ENCODE data around the gene ABTB2.

The ABTB2 gene

GRCh38 chr11:34360046-34360445 lies 2.2 kb upstream of the ABTB2 start:
- Histone ChIP-seq H3K4me1 (ENCODE audit: insufficient read depth, low read length) (0 out of 2 replicates have a peak, but pooled peaks cover 12% of the 10 kb centered on the region), H3K4me3 (ENCODE audit: low read length) (no peak overlapping the region), H3K9ac (ENCODE audit: low read depth, low read length) (no peak overlapping the region), H3K36me3 (ENCODE audit: insufficient read depth, low read length) (no peaks in the 10 kb centered on the region), H3K27me3 (ENCODE audit: insufficient read depth, low read length) (peaks cover 45% of the 10 kb centered on the region), H3K27ac (ENCODE audit: low read depth, low read length) (no peak overlapping the region), H3K9me3 (ENCODE audit: insufficient read depth, low read depth, low read length) (no peaks in the 10 kb centered on the region)
- WGBS, result 80% methylated on average over 1 of the region's 1 CpG

- peaks cover 50% of the 10 kb centered on the region for H3K27me3 ChIP-seq (ENCODE audit: insufficient read depth, low read length)
- 0 out of 2 replicates have a peak, but pooled peaks cover 12% of the 10 kb centered on the region for H3K4me1 ChIP-seq (ENCODE audit: insufficient read depth, low read length)
- H3K9ac ChIP-seq (ENCODE audit: low read depth, low read length), result no peak overlapping the region
- no peak overlapping the region for H3K27ac ChIP-seq (ENCODE audit: low read depth, low read length)
- H3K9me3 ChIP-seq (ENCODE audit: insufficient read depth, low read depth, low read length), result no peaks in the 10 kb centered on the region
- no CpG with 5 or more reads among the region's 4 CpGs for WGBS
- peak overlapping the region; percentile 72 for H3K4me3 ChIP-seq (ENCODE audit: low read length)
- no peaks in the 10 kb centered on the region for H3K36me3 ChIP-seq (ENCODE audit: insufficient read depth, low read length)
These were observed 1.7 kb upstream of the ABTB2 start for GRCh38 chr11:34359548-34359891.

GRCh38 chr11:34358728-34359547 lies 1.1 kb upstream of the ABTB2 start:
- Histone ChIP-seq H3K36me3 (ENCODE audit: insufficient read depth, low read length) (no peaks in the 10 kb centered on the region), H3K9me3 (ENCODE audit: insufficient read depth, low read depth, low read length) (no peaks in the 10 kb centered on the region), H3K9ac (ENCODE audit: low read depth, low read length) (peak overlapping the region; percentile 72), H3K4me1 (ENCODE audit: insufficient read depth, low read length) (0 out of 2 replicates have a peak, but pooled peaks cover 9% of the 10 kb centered on the region), H3K27me3 (ENCODE audit: insufficient read depth, low read length) (peaks cover 54% of the 10 kb centered on the region), H3K4me3 (ENCODE audit: low read length) (peak overlapping the region; percentile 72), H3K27ac (ENCODE audit: low read depth, low read length) (peak overlapping the region; percentile 83; the same call in 1 of the 2 replicates)
- WGBS, result under 1% methylated on average over 39 of the region's 39 CpGs

- Histone ChIP-seq H3K36me3 (ENCODE audit: insufficient read depth, low read length) (no peaks in the 10 kb centered on the region), H3K27me3 (ENCODE audit: insufficient read depth, low read length) (peaks cover 57% of the 10 kb centered on the region), H3K27ac (ENCODE audit: low read depth, low read length) (peak overlapping the region; percentile 83), H3K9me3 (ENCODE audit: insufficient read depth, low read depth, low read length) (no peaks in the 10 kb centered on the region), H3K9ac (ENCODE audit: low read depth, low read length) (peak overlapping the region; percentile 72), H3K4me1 (ENCODE audit: insufficient read depth, low read length) (0 out of 2 replicates have a peak, but pooled peaks cover 7% of the 10 kb centered on the region), H3K4me3 (ENCODE audit: low read length) (peak overlapping the region; percentile 72)
- under 1% methylated on average over 24 of the region's 25 CpGs for WGBS
These were observed 483 bp upstream of the ABTB2 start for GRCh38 chr11:34358258-34358727.

- WGBS, result under 1% methylated on average over 83 of the region's 83 CpGs
- Histone ChIP-seq H3K27ac (ENCODE audit: low read depth, low read length) (no peak overlapping the region), H3K36me3 (ENCODE audit: insufficient read depth, low read length) (no peaks in the 10 kb centered on the region), H3K9ac (ENCODE audit: low read depth, low read length) (peak overlapping the region; percentile 55), H3K27me3 (ENCODE audit: insufficient read depth, low read length) (peaks cover 57% of the 10 kb centered on the region), H3K9me3 (ENCODE audit: insufficient read depth, low read depth, low read length) (no peaks in the 10 kb centered on the region), H3K4me3 (ENCODE audit: low read length) (peak overlapping the region; percentile 64), H3K4me1 (ENCODE audit: insufficient read depth, low read length) (0 out of 2 replicates have a peak, but pooled peaks cover 7% of the 10 kb centered on the region)
These were observed 703 bp downstream of the ABTB2 start for GRCh38 chr11:34356913-34357700.

GRCh38 chr11:34356576-34356912 lies 1.3 kb downstream of the ABTB2 start:
- Histone ChIP-seq H3K9ac (ENCODE audit: low read depth, low read length) (no peak overlapping the region), H3K9me3 (ENCODE audit: insufficient read depth, low read depth, low read length) (no peaks in the 10 kb centered on the region), H3K4me1 (ENCODE audit: insufficient read depth, low read length) (0 out of 2 replicates have a peak, but pooled peaks cover 7% of the 10 kb centered on the region), H3K4me3 (ENCODE audit: low read length) (peak overlapping the region; percentile 64), H3K36me3 (ENCODE audit: insufficient read depth, low read length) (no peaks in the 10 kb centered on the region), H3K27me3 (ENCODE audit: insufficient read depth, low read length) (peaks cover 57% of the 10 kb centered on the region), H3K27ac (ENCODE audit: low read depth, low read length) (no peak overlapping the region)
- 2% methylated on average over 19 of the region's 19 CpGs for WGBS

- H3K4me3 ChIP-seq (ENCODE audit: low read length), result peak overlapping the region; percentile 64
- WGBS, result 26% methylated on average over 7 of the region's 7 CpGs
These were observed 1.7 kb downstream of the ABTB2 start for GRCh38 chr11:34356130-34356529.

GRCh38 chr11:34355726-34356125 lies 2.1 kb downstream of the ABTB2 start:
- H3K27me3 ChIP-seq (ENCODE audit: insufficient read depth, low read length), result peaks cover 55% of the 10 kb centered on the region
- H3K27ac ChIP-seq (ENCODE audit: low read depth, low read length), result no peak overlapping the region
- H3K4me3 ChIP-seq (ENCODE audit: low read length), result peak overlapping the region; percentile 64
- H3K4me1 ChIP-seq (ENCODE audit: insufficient read depth, low read length), result 0 out of 2 replicates have a peak, but pooled peaks cover 7% of the 10 kb centered on the region
- H3K9me3 ChIP-seq (ENCODE audit: insufficient read depth, low read depth, low read length), result no peaks in the 10 kb centered on the region
- no peaks in the 10 kb centered on the region for H3K36me3 ChIP-seq (ENCODE audit: insufficient read depth, low read length)
- WGBS, result 58% methylated on average over 3 of the region's 3 CpGs
- H3K9ac ChIP-seq (ENCODE audit: low read depth, low read length), result no peak overlapping the region

More at GRCh38 chr11:34356130-34356529, 1.7 kb downstream of the ABTB2 start:
- Histone ChIP-seq H3K36me3 (ENCODE audit: insufficient read depth, low read length) (no peaks in the 10 kb centered on the region), H3K9ac (ENCODE audit: low read depth, low read length) (no peak overlapping the region), H3K4me1 (ENCODE audit: insufficient read depth, low read length) (0 out of 2 replicates have a peak, but pooled peaks cover 7% of the 10 kb centered on the region), H3K9me3 (ENCODE audit: insufficient read depth, low read depth, low read length) (no peaks in the 10 kb centered on the region), H3K27me3 (ENCODE audit: insufficient read depth, low read length) (peaks cover 57% of the 10 kb centered on the region), H3K27ac (ENCODE audit: low read depth, low read length) (no peak overlapping the region)

- peaks cover 49% of the 10 kb centered on the region for H3K27me3 ChIP-seq (ENCODE audit: insufficient read depth, low read length)
- H3K4me1 ChIP-seq (ENCODE audit: insufficient read depth, low read length), result peaks cover 7% of the 10 kb centered on the region; the same call in 1 of the 2 replicates
- H3K9me3 ChIP-seq (ENCODE audit: insufficient read depth, low read depth, low read length), result no peaks in the 10 kb centered on the region
- no peak overlapping the region for H3K9ac ChIP-seq (ENCODE audit: low read depth, low read length)
- H3K4me3 ChIP-seq (ENCODE audit: low read length), result no peak overlapping the region
- H3K27ac ChIP-seq (ENCODE audit: low read depth, low read length), result no peak overlapping the region
- no peaks in the 10 kb centered on the region for H3K36me3 ChIP-seq (ENCODE audit: insufficient read depth, low read length)
These were observed 3.0 kb downstream of the ABTB2 start for GRCh38 chr11:34354782-34355181.

- H3K4me1 ChIP-seq (ENCODE audit: insufficient read depth, low read length), result peaks cover 7% of the 10 kb centered on the region; the same call in 1 of the 2 replicates
These were observed 3.9 kb downstream of the ABTB2 start for GRCh38 chr11:34353881-34354280.

More at GRCh38 chr11:34353881-34354280, 3.9 kb downstream of the ABTB2 start:
- Histone ChIP-seq H3K27ac (ENCODE audit: low read depth, low read length) (no peak overlapping the region), H3K27me3 (ENCODE audit: insufficient read depth, low read length) (peaks cover 43% of the 10 kb centered on the region), H3K36me3 (ENCODE audit: insufficient read depth, low read length) (no peaks in the 10 kb centered on the region), H3K9me3 (ENCODE audit: insufficient read depth, low read depth, low read length) (no peaks in the 10 kb centered on the region), H3K9ac (ENCODE audit: low read depth, low read length) (no peak overlapping the region), H3K4me3 (ENCODE audit: low read length) (no peak overlapping the region)
- WGBS, result 81% methylated on average over 4 of the region's 4 CpGs
